HG03280 (cell line): Measurements from ENCODE around the gene GCDH.
"Not testable (repeated sequence)": the region's sequence is repeated elsewhere in the genome, so short reads cannot be mapped to it uniquely, and the experiment has no call there.

Experiments
- ATAC-seq: cut with Tn5 transposase; IDR thresholded peaks from one replicate; pipeline ENCODE4 v1.9.1; 2021; ENCODE audit warnings: mild to moderate bottlenecking, moderate library complexity; ENCODE audit not compliant: unreplicated experiment

The GCDH gene

GRCh38 chr19:12899891-12900518 is 9.0 kb downstream of the GCDH start:
- ATAC-seq, result peak; percentile 82

DNA sequence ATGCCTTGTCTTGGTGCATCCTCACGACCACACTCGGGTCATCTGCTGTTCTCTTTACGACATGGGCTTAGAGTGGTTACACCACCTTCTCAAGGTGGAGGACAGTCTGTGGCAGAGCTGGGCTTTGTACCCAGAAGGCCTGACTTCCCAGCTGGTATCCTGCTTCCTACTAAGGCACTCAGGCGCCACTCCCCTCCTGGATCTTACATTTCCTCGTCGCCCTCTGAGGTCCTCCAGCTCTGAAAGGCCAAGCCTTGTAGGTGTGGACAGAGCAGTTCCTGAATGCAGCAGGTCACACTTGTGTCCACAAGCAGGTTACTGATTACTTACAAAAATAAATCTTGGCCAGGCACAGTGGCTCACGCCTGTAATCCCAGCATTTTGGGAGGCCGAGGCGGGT is 16.2 kb downstream of the GCDH start:
- no peak for ATAC-seq

GRCh38 chr19:12912571-12912970 is 21.6 kb downstream of the GCDH start:
- no peak for ATAC-seq

DNA sequence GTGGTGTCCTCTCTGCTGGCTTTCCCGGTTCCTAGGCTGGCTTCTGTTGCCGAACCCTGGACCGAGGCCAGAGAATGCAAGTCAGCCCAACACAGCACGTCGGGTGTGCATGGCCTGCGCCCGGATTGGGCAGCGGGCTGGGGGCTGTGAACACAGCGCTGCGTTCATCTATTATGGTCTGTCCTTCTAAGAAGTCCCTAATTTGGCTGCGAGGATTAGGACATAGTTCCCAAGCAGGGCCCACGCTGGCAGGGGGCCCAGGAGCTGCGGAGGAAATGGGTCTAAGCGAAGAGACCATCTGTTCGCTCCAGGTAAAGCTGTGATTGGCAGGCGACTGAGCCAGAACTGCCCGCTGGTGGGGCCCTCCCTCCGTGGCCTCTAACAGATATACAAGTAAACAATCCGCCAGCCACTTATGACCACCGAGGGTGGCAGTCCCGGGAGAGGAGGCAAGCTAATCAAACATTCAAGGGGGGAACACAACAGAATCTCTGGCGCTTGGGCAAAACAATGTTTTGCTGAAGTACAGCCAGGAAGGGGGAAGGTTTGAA is 22.1 kb downstream of the GCDH start:
- ATAC-seq, result no peak

- ATAC-seq, result no peak
These were observed 23.1 kb downstream of the GCDH start for GRCh38 chr19:12913851-12914690.

GRCh38 chr19:12915860-12916259 is 24.9 kb downstream of the GCDH start:
- not testable (repeated sequence) for ATAC-seq

- ATAC-seq, result no peak
These were observed 27.3 kb downstream of the GCDH start for GRCh38 chr19:12918253-12918652.

GRCh38 chr19:12921047-12921446 is 30.1 kb downstream of the GCDH start:
- no peak for ATAC-seq

GRCh38 chr19:12922959-12923358 is 32.0 kb downstream of the GCDH start:
- no peak for ATAC-seq

DNA sequence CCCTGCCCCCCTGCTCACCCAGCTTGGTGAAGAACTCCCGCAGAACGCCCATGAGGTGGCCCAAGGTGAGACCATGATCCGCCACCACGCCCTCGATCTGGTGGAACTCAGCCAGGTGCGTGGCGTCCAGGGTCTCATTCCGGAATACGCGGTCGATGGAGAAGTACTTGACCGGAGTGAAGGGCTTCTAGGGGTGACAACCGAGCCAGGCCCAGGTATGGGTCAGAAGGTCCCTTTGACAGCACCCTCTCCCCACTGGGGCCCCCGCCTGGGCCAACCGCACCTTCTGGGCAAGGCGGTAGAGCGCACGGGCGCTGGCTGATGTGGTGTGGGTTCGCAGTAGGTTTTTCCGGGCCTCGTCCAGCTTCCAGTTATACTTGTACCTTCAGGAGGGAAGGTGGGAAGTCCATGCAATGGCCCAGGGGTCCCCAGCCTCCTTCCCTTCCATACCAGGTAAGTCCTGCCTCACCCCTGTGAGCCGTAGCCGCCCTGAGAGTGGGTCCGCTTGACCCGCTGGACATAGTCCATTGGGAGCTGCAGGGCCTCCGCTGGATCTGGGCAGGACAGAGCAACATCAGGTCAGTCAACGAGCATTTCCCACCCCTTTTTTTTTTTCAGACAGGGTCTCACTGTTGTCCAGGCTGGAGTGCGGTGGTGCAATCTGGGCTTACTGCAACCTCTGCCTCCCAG is 33.8 kb downstream of the GCDH start:
- no peak for ATAC-seq

- ATAC-seq, result no peak
These were observed 39.2 kb downstream of the GCDH start for GRCh38 chr19:12930002-12930645.

- no peak for ATAC-seq
These were observed 41.7 kb downstream of the GCDH start for GRCh38 chr19:12932392-12933286.

- ATAC-seq, result peak; percentile 46
These were observed 42.5 kb downstream of the GCDH start, which contains the start of gene FARSA for GRCh38 chr19:12933287-12934072. Gene FARSA (minus strand): TSS chr19:12933711. CDS start chr19:12933696, 15 bp downstream.

DNA sequence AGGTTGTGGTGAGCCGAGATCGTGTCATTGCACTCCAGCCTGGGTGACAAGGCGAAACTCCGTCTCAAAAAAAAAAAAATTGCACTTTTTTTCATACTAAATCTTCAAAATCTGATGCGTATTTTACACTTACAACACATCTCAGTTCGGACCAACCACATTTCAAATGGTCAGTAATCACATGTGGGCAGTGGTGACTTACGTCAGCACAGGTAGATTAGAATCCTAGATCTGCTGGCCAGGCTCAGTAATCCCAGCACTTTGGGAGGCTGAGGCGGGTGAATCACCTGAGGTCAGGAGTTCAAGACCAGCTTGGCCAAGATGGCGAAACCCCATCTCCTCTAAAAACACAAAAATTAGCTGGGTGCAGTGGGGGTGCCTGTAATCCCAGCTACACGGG is 44.1 kb downstream of the GCDH start:
- ATAC-seq, result no peak

GRCh38 chr19:12936582-12936981 is 45.6 kb downstream of the GCDH start:
- ATAC-seq, result no peak

GRCh38 chr19:12937093-12937926 is 46.4 kb downstream of the GCDH start:
- ATAC-seq, result no peak

DNA sequence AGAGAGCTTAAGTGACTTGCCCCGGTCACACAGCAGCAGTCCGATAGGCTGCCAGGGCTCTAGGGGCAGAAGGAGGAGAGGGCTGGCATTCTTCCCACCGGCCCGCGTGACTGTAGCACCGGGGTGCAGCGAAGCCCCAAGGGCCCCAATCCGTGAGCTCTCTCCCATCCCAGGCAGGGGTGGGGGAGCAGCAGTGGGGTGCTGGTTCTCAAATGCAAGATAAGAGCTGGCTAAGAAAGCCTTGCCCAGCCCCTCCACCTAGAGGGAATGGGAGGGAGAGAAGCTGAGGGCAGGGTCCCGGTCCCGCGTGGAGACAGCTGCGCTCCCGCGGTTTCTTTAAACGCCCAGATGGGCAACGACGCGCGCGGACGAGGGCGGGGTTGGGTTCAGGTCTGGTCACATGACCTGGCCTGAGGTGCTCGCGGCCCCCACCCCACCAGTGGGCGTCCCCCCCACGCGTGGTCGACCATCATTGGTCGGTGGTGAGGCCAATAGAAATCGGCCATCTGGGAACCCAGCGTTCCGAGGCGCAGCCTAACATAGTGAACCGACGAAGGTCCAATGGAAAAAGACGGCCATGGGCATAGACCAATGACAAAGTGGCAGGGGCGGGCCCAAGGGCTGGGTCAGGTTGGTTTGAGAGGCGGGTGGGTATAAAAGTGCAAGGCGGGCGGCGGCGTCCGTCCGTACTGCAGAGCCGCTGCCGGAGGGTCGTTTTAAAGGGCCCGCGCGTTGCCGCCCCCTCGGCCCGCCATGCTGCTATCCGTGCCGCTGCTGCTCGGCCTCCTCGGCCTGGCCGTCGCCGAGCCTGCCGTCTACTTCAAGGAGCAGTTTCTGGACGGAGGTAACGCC is 47.2 kb downstream of the GCDH start, which contains the start of gene CALR:
Gene CALR (plus strand): TSS at position 683 of the 852 bp plus-strand sequence. CDS start 71 bp downstream, at position 754.
- peak; percentile 88 for ATAC-seq
